Measurements from ENCODE around the gene OLFML2B.

DNA sequence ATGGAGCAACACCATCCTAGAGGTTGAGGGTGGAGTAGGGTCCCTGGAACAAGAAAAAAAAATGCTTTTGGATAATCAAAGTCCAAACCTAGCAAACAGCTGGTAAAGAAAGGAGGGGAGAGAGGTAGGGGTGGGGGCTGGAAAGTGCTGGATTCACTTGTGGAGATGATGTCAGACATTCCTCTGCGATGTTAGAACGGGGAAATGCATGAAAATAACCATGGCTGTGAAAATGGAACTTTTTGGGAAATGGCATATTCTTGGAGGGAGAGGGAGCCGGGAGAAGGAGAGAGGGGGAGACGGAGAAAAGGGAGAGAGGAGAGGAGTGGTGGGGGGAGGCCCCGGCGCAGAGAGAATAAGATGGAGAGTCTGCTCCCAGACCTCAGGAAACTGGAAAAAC is 53.6 kb downstream of the OLFML2B start:
- TF ChIP-seq, protein P1, sequence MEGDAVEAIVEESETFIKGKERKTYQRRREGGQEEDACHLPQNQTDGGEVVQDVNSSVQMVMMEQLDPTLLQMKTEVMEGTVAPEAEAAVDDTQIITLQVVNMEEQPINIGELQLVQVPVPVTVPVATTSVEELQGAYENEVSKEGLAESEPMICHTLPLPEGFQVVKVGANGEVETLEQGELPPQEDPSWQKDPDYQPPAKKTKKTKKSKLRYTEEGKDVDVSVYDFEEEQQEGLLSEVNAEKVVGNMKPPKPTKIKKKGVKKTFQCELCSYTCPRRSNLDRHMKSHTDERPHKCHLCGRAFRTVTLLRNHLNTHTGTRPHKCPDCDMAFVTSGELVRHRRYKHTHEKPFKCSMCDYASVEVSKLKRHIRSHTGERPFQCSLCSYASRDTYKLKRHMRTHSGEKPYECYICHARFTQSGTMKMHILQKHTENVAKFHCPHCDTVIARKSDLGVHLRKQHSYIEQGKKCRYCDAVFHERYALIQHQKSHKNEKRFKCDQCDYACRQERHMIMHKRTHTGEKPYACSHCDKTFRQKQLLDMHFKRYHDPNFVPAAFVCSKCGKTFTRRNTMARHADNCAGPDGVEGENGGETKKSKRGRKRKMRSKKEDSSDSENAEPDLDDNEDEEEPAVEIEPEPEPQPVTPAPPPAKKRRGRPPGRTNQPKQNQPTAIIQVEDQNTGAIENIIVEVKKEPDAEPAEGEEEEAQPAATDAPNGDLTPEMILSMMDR (IDR thresholded peaks at IDR 0.05), result no peak
- no peak for TF ChIP-seq POLR2A (IDR thresholded peaks at IDR 0.05)

Data from esophagus squamous epithelium (tissue), 4 donors.